ENCODE data around the gene MILR1.

MILR1 gene

GRCh38 chr17:64403881-64404460, 44.9 kb upstream of the MILR1 start:
- no peak for TF ChIP-seq CTCF (IDR thresholded peaks at IDR 0.05; ENCODE audit: low read depth, low read length)
- no peak for DNase-seq (ENCODE audit: extremely low read depth, low read depth)

- no peak for DNase-seq (ENCODE audit: extremely low read depth, low read depth)
Measured at GRCh38 chr17:64406321-64407200, 42.4 kb upstream of the MILR1 start.

GRCh38 chr17:64410750-64411490, 38.0 kb upstream of the MILR1 start:
- TF ChIP-seq CTCF (IDR thresholded peaks at IDR 0.05; ENCODE audit: low read depth, low read length) = no peak

More at GRCh38 chr17:64406321-64407200, 42.4 kb upstream of the MILR1 start:
- no peak for TF ChIP-seq CTCF (IDR thresholded peaks at IDR 0.05; ENCODE audit: low read depth, low read length)

GRCh38 chr17:64411999-64412771, 36.7 kb upstream of the MILR1 start:
- TF ChIP-seq CTCF (IDR thresholded peaks at IDR 0.05; ENCODE audit: low read depth, low read length) = no peak
- DNase-seq (ENCODE audit: extremely low read depth, low read depth) = no peak

More at GRCh38 chr17:64410750-64411490, 38.0 kb upstream of the MILR1 start:
- no peak for DNase-seq (ENCODE audit: extremely low read depth, low read depth)

GRCh38 chr17:64412944-64413381, 36.0 kb upstream of the MILR1 start:
- DNase-seq (ENCODE audit: extremely low read depth, low read depth) = no peak
- no peak for TF ChIP-seq CTCF (IDR thresholded peaks at IDR 0.05; ENCODE audit: low read depth, low read length)

- TF ChIP-seq CTCF (IDR thresholded peaks at IDR 0.05; ENCODE audit: low read depth, low read length) = no peak
- DNase-seq (ENCODE audit: extremely low read depth, low read depth) = no peak
Measured at GRCh38 chr17:64413513-64413912, 35.4 kb upstream of the MILR1 start.

Measured in AG09319 (cell line).